B cell (primary cell): ENCODE results near the gene WDR70.
"Not testable (repeated sequence)": the region's sequence is repeated elsewhere in the genome, so short reads cannot be mapped to it uniquely, and the experiment has no call there.

ENCODE experiments used
- CTCF ChIP-seq: fragments of 200-600 bp; IDR thresholded peaks from one replicate; pipeline ENCODE4 v1.8.0; 2022; ENCODE audit warnings: antibody characterized with exemption, mild to moderate bottlenecking
- EZH2 ChIP-seq: IDR thresholded peaks from 2 replicates; pipeline ENCODE4 v1.6.1; 2012; ENCODE audit warnings: borderline replicate concordance, low read depth, mild to moderate bottlenecking, moderate library complexity, low read length; ENCODE audit not compliant: insufficient read depth, poor library complexity, severe bottlenecking

- TF ChIP-seq CTCF, EZH2: not testable (repeated sequence)
These were observed 44.4 kb upstream of the WDR70 start for GRCh38 chr5:37334754-37335153.
